ENCODE data around the gene SLC46A2.

DNA sequence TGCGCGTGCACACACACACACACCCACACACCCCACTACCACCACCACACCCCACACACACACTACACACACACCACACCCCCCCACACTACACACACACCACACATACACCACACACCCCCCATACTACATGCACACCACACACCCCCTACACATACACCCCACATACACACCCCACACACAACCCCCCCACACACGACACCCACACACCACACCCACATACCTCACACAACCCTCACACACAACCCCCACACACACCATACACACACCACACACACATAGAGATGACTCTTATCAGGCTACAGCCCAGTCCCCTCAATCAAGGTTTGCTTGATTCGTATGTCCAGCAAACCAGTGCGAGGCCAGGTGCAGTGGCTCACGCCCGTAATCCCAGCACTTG is 25.7 kb downstream of the SLC46A2 start:
- TF ChIP-seq, protein P1, sequence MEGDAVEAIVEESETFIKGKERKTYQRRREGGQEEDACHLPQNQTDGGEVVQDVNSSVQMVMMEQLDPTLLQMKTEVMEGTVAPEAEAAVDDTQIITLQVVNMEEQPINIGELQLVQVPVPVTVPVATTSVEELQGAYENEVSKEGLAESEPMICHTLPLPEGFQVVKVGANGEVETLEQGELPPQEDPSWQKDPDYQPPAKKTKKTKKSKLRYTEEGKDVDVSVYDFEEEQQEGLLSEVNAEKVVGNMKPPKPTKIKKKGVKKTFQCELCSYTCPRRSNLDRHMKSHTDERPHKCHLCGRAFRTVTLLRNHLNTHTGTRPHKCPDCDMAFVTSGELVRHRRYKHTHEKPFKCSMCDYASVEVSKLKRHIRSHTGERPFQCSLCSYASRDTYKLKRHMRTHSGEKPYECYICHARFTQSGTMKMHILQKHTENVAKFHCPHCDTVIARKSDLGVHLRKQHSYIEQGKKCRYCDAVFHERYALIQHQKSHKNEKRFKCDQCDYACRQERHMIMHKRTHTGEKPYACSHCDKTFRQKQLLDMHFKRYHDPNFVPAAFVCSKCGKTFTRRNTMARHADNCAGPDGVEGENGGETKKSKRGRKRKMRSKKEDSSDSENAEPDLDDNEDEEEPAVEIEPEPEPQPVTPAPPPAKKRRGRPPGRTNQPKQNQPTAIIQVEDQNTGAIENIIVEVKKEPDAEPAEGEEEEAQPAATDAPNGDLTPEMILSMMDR (IDR thresholded peaks at IDR 0.05): no peak
- TF ChIP-seq POLR2A (IDR thresholded peaks at IDR 0.05) (no peak), EP300 (IDR thresholded peaks at IDR 0.05) (no peak)

Data from tibial nerve (tissue), 4 donors.